T-cell (primary cell): Measurements from ENCODE around the gene NDE1. TPM values are rescaled to one million over a fixed set of nuclear protein-coding genes. Genes with fewer than 3 reads are reported as not detected.
A peak's percentile ranks its signal among the peaks of the same experiment; 100 is the strongest.

Source experiments
- ATAC-seq, 4 experiments: fragments of 200-7000 bp in 3 of 4; fragments of 150-1000 bp in 1 of 4; cut with Tn5 transposase; replicated peaks in 1 of 4; 1 replicate in 3 of 4; 2 replicates in 1 of 4; pipeline ENCODE4 v1.10.0; 2021; ENCODE audit warnings: moderate library complexity in 3 of 4, mild to moderate bottlenecking in 2 of 4, moderate number of reproducible peaks in 1 of 4
- CTCF ChIA-PET, 2 donors: fragments of 300-600 bp; sonication (Branson Sonifier 250); formaldehyde crosslinking; loops; one replicate each; lab custom pipeline; 2022; ENCODE audit warnings: antibody characterized with exemption in 2 of 2; lab: Charles Lee
- POLR2A ChIA-PET, 2 donors: fragments of 300-600 bp; sonication (Branson Sonifier 250); formaldehyde crosslinking; loops; one replicate each; lab custom pipeline; 2022; ENCODE audit warnings: antibody characterized with exemption in 2 of 2; lab: Charles Lee
- DNase-seq, 35 experiments: peaks; one replicate each; pipeline versions ENCODE4 v3.0.0 to v3.0.0-alpha.2; 2013 to 2023
- H3K27ac ChIP-seq: one replicate; pipeline ENCODE4 v1.5.1; 2013; ENCODE audit warnings: low read length
- H3K27me3 ChIP-seq, 2 experiments: replicated peaks in 1 of 2; 1 replicate in 1 of 2; 2 replicates in 1 of 2; pipeline versions ENCODE4 v1.6.1 to v1.7.0; 2013; ENCODE audit warnings: low read length in 1 of 2, mixed read lengths in 1 of 2; ENCODE audit not compliant: control insufficient read depth in 2 of 2, insufficient read depth in 2 of 2; ENCODE audit errors: extremely low read depth in 1 of 2
- H3K36me3 ChIP-seq, 2 donors: 1 replicate in 1 of 2; 2 replicates in 1 of 2; pipeline versions ENCODE4 v1.6.1 to v1.7.0; 2013; ENCODE audit warnings: low read length in 1 of 2; ENCODE audit not compliant: control insufficient read depth in 2 of 2, insufficient read depth in 1 of 2; ENCODE audit errors: extremely low read depth in 1 of 2
- H3K4me1 ChIP-seq, 2 experiments: 1 replicate in 1 of 2; 2 replicates in 1 of 2; pipeline versions ENCODE4 v1.6.1 to v1.7.0; 2013; ENCODE audit warnings: low read length in 2 of 2, mixed read lengths in 1 of 2; ENCODE audit not compliant: insufficient read depth in 2 of 2, control insufficient read depth in 1 of 2; ENCODE audit errors: extremely low read depth in 1 of 2
- H3K4me3 ChIP-seq, 2 donors: 1 replicate in 1 of 2; 2 replicates in 1 of 2; pipeline versions ENCODE4 v1.5.1 to v1.7.0; 2013; ENCODE audit warnings: mild to moderate bottlenecking in 2 of 2, low read length in 1 of 2, moderate library complexity in 1 of 2; ENCODE audit not compliant: control insufficient read depth in 1 of 2; ENCODE audit errors: extremely low read depth in 1 of 2
- H3K9me3 ChIP-seq: 2 replicates; pipeline ENCODE4 v1.7.0; 2013
- H3K27ac Mint-ChIP-seq, 2 donors: one replicate each; pipeline ENCODE4 v1.8.0; 2020 to 2021; ENCODE audit warnings: mild to moderate bottlenecking in 2 of 2, mixed read lengths in 2 of 2
- H3K27me3 Mint-ChIP-seq, 2 donors: one replicate each; pipeline ENCODE4 v1.8.0; 2021 to 2022; ENCODE audit warnings: mixed read lengths in 2 of 2
- H3K36me3 Mint-ChIP-seq: one replicate; pipeline ENCODE4 v1.8.0; 2021; ENCODE audit warnings: mixed read lengths
- H3K4me1 Mint-ChIP-seq, 3 donors: one replicate each; pipeline ENCODE4 v1.8.0; 2020 to 2022; ENCODE audit warnings: mixed read lengths in 3 of 3, mild to moderate bottlenecking in 1 of 3
- H3K4me3 Mint-ChIP-seq, 3 donors: one replicate each; pipeline ENCODE4 v1.8.0; 2020 to 2022; ENCODE audit warnings: mild to moderate bottlenecking in 3 of 3, mixed read lengths in 3 of 3, moderate library complexity in 3 of 3
- H3K9me3 Mint-ChIP-seq, 3 donors: one replicate each; pipeline ENCODE4 v1.8.0; 2020 to 2022; ENCODE audit warnings: mixed read lengths in 3 of 3
- WGBS: methylation state at CpG from one replicate; pipeline ENCODE4 v1.1.5; 2013; ENCODE audit warnings: missing lambda C conversion rate; ENCODE audit not compliant: insufficient coverage; 5-methylcytosine and 5-hydroxymethylcytosine counted together
- total RNA-seq, 35 experiments: library from RNA in 6 of 35; stranded (reverse) in 6 of 35; fragments of 120-200 nt in 1 of 35; gene quantifications; one replicate each; pipeline versions ENCODE4 v1.2.1 to v1.2.4 and lab custom pipeline; 2013 to 2026

Gene NDE1
- total RNA-seq, 5 donors from 2014 or later (not counting 1 experiment from before 2014, with no cell fraction given), result 90.8 to 110 (median 103) TPM

- ATAC-seq (peak in 3 of 4 experiments; percentile 13 to 24 (median 17)), DNase-seq (peak in 6 of 35 experiments; percentile 9 to 37 (median 18))
- Histone ChIP-seq H3K9me3 (no peaks in the 10 kb centered on the region), H3K27ac (peak overlapping the region; percentile 15), H3K36me3 (peaks cover 0 to 50% of the 10 kb centered on the region in 2 donors), H3K4me1 (peaks cover 32 to 48% of the 10 kb centered on the region in 2 experiments), H3K4me3 (no peak overlapping the region), H3K27me3 (no peaks in the 10 kb centered on the region)
- POLR2A ChIA-PET, result interaction anchor here in 1 of 2 donors (0.6 kb wide), 1 partner anchor 12 kb away, joined by 3 read pairs; no protein-coding TSS in a partner anchor
- peak overlapping the region; percentile 53 to 57 (median 54) for H3K4me3 Mint-ChIP-seq
- 28% methylated on average over 2 of the region's 11 CpGs for WGBS
- H3K27ac Mint-ChIP-seq, result peak overlapping the region; percentile 88 to 99
- CTCF ChIA-PET, result interaction anchor here in 1 of 2 donors (0.6 to 1.1 kb wide), 2 partner anchors 18 to 47 kb away, joined by 4 to 6 read pairs; no protein-coding TSS in a partner anchor
- peaks cover 74 to 86% (median 83%) of the 10 kb centered on the region in 3 donors for H3K4me1 Mint-ChIP-seq
- peaks cover 48% of the 10 kb centered on the region for H3K36me3 Mint-ChIP-seq
- no peaks in the 10 kb centered on the region for H3K9me3 Mint-ChIP-seq
- H3K27me3 Mint-ChIP-seq, result no peaks in the 10 kb centered on the region
Observed at GRCh38 chr16:15639061-15639568, 10.9 kb upstream of the NDE1 start.

DNA sequence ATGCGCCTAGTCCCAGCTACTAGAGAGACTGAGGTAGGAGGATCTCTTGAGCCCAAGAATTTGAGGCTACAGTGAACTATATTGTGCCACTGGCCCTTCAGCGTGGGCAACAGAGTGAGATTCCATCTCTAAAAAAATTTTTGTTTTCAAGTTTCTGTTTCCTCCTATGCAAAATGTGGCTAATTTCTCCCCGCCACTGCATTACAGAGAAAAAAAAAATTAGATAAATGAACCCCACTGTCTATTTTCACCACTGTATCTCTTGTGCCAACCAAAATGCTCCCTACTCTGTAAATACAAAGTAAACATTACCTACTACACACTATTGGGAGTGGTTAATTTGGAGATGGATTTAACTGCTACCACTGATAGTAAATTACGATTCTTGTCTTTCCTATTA is 9.1 kb upstream of the NDE1 start:
- Mint-ChIP-seq H3K27me3 (no peaks in the 10 kb centered on the region), H3K4me1 (peaks cover 70 to 71% (median 70%) of the 10 kb centered on the region in 3 donors), H3K36me3 (peaks cover 31% of the 10 kb centered on the region), H3K4me3 (peak overlapping the region; percentile 83 to 94 (median 91)), H3K27ac (peak overlapping the region; percentile 97 to 98), H3K9me3 (no peaks in the 10 kb centered on the region)
- H3K4me1 ChIP-seq, result peaks cover 33 to 45% of the 10 kb centered on the region in 2 experiments
- no CpG with 5 or more reads among the region's 4 CpGs for WGBS
- H3K36me3 ChIP-seq, result peaks cover 0 to 32% of the 10 kb centered on the region in 2 donors
- ChIA-PET POLR2A (no interaction called here), CTCF (no interaction called here)
- DNase-seq (no peak), ATAC-seq (no peak)
- no peaks in the 10 kb centered on the region for H3K27me3 ChIP-seq
- no peak overlapping the region for H3K4me3 ChIP-seq
- peak overlapping the region; percentile 85 for H3K27ac ChIP-seq
- H3K9me3 ChIP-seq, result no peaks in the 10 kb centered on the region

GRCh38 chr16:15641753-15642556 is 8.1 kb upstream of the NDE1 start:
- no peaks in the 10 kb centered on the region for H3K27me3 ChIP-seq
- Mint-ChIP-seq H3K4me3 (peak overlapping the region; percentile 83 to 94 (median 91)), H3K9me3 (no peaks in the 10 kb centered on the region), H3K36me3 (peaks cover 21% of the 10 kb centered on the region), H3K27ac (peak overlapping the region; percentile 97 to 98), H3K4me1 (peaks cover 60 to 61% (median 60%) of the 10 kb centered on the region in 3 donors), H3K27me3 (no peaks in the 10 kb centered on the region)
- no peaks in the 10 kb centered on the region for H3K9me3 ChIP-seq
- 30% methylated on average over 8 of the region's 15 CpGs for WGBS
- ATAC-seq (no peak), DNase-seq (no peak)
- peaks cover 0 to 24% of the 10 kb centered on the region in 2 donors for H3K36me3 ChIP-seq
- ChIA-PET CTCF (interaction anchor here (0.6 to 1.8 kb wide), 8 partner anchors 8 to 480 kb away, joined by 3 to 9 read pairs (median 4); partner anchors contain the start of gene CEP20 (in 1 of the 2)), POLR2A (interaction anchor here (0.6 to 1.0 kb wide), 5 partner anchors 8 to 43 kb away, joined by 3 to 10 read pairs (median 4); no protein-coding TSS in a partner anchor)
- peak overlapping the region; percentile 84 to 90 for H3K4me3 ChIP-seq
- H3K27ac ChIP-seq, result peak overlapping the region; percentile 85
- peaks cover 24 to 39% of the 10 kb centered on the region in 2 experiments for H3K4me1 ChIP-seq

DNA sequence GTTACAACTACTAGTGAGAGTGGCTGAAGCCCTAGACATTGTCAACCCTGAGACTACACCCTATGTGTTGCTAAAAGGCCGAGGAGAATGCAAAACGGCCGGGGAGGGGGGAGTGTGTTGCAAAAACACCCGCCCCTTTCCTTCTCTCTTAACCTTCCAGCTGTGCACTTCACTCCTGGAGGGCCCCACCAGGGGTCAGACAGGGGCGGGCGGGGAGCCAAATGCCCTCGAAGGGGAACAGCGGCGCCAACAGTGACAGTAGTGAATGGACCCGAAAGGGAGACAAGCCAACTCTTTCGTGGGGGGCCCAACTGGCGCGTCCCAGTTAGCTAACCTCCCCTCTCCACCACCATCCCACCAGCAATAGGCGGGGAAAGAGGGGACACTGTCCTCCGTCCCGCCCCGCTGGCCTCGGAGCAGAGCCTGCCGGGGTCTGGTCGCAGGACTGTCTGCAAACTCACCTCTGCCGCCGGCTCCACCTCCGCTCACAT is 7.4 kb upstream of the NDE1 start:
- Histone ChIP-seq H3K36me3 (peaks cover 0 to 17% of the 10 kb centered on the region in 2 donors), H3K27ac (peak overlapping the region; percentile 85), H3K4me3 (peak overlapping the region; percentile 84 to 90), H3K27me3 (no peaks in the 10 kb centered on the region), H3K9me3 (no peaks in the 10 kb centered on the region), H3K4me1 (peaks cover 19 to 33% of the 10 kb centered on the region in 2 experiments)
- peaks cover 54% of the 10 kb centered on the region in 3 donors for H3K4me1 Mint-ChIP-seq
- ATAC-seq (peak; percentile 67 to 75 (median 72)), DNase-seq (peak; percentile 69 to 88 (median 80))
- 1% methylated on average over 16 of the region's 23 CpGs for WGBS
- peak overlapping the region; percentile 97 to 98 for H3K27ac Mint-ChIP-seq
- H3K9me3 Mint-ChIP-seq, result no peaks in the 10 kb centered on the region
- peak overlapping the region; percentile 83 to 94 (median 91) for H3K4me3 Mint-ChIP-seq
- H3K27me3 Mint-ChIP-seq, result no peaks in the 10 kb centered on the region
- ChIA-PET POLR2A (interaction anchor here (0.6 to 1.0 kb wide), 12 partner anchors 8 to 52 kb away, joined by 3 to 18 read pairs (median 4); no protein-coding TSS in a partner anchor), CTCF (interaction anchor here (0.6 to 1.8 kb wide), 13 partner anchors 8 to 480 kb away, joined by 3 to 9 read pairs (median 5); partner anchors contain the start of gene CEP20 (in 1 of the 2))
- H3K36me3 Mint-ChIP-seq, result peaks cover 16% of the 10 kb centered on the region

GRCh38 chr16:15643048-15643945 is 6.7 kb upstream of the NDE1 start, which contains the start of gene MARF1:
MARF1 (minus strand) TSS chr16:15643154; CDS start chr16:15639233, 3,921 bp downstream.
- no peaks in the 10 kb centered on the region for H3K27me3 ChIP-seq
- Mint-ChIP-seq H3K4me1 (peaks cover 49 to 50% (median 49%) of the 10 kb centered on the region in 3 donors), H3K9me3 (no peaks in the 10 kb centered on the region), H3K27ac (peak within 1 kb of the TSS; percentile 97 to 98), H3K36me3 (peaks cover 13% of the 10 kb centered on the region), H3K27me3 (no peaks in the 10 kb centered on the region), H3K4me3 (peak within 1 kb of the TSS; percentile 83 to 94 (median 91))
- CTCF ChIA-PET, result interaction anchor here (0.6 to 1.8 kb wide), 13 partner anchors 8 to 317 kb away, joined by 3 to 7 read pairs (median 4); partner anchors contain the start of gene CEP20 (in 1 of the 2)
- H3K36me3 ChIP-seq, result peaks cover 0 to 11% of the 10 kb centered on the region in 2 donors
- peak; percentile 74 to 83 (median 80) for ATAC-seq
- peak within 1 kb of the TSS; percentile 100 for H3K27ac ChIP-seq
- POLR2A ChIA-PET, result interaction anchor here (0.5 to 1.1 kb wide), 14 partner anchors 8 to 52 kb away, joined by 3 to 18 read pairs (median 3); no protein-coding TSS in a partner anchor
- DNase-seq, result peak; percentile 96 to 100 (median 99)
- H3K4me3 ChIP-seq, result peak within 1 kb of the TSS; percentile 84 to 90
- H3K9me3 ChIP-seq, result no peaks in the 10 kb centered on the region
- peaks cover 19 to 29% of the 10 kb centered on the region in 2 experiments for H3K4me1 ChIP-seq
- under 1% methylated on average over 48 of the region's 58 CpGs for WGBS
